Measurements from ENCODE around the gene CCDC171. TPM values are rescaled to one million over a fixed set of nuclear protein-coding genes. Genes with fewer than 3 reads are reported as not detected.

The CCDC171 gene
- total RNA-seq, 1 donor from 2014 or later, result 1.8 TPM

DNA sequence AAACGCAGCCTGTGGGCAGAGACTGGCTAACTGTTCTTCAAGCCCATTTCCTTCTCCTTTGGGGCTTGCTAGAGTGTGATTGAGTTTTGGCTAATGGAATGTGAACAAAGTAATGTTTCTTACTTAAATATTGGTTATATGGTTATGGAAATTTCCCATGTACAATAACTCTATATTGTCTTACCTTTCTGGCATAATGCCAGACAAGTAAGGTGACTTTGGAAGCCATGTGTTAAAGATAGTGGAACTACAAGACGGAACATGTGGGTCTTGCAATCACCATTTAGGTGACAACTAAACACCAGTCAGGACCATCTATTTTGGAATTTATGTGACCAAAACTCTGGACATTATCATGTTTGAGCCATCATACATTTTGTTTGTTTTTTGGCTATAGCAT lies 260.2 kb downstream of the CCDC171 start:
- Histone ChIP-seq H3K27me3 (ENCODE audit: low read depth) (no peaks in the 10 kb centered on the region), H3K4me1 (no peaks in the 10 kb centered on the region), H3K9me3 (replicated peaks) (peaks cover 32% of the 10 kb centered on the region), H3K4me3 (no peak overlapping the region), H3K27ac (replicated peaks) (no peak overlapping the region), H3K36me3 (no peaks in the 10 kb centered on the region)
- intact Hi-C loops (cut with micrococcal nuclease), result no loop called here
- DNase-seq, result no peak
- TF ChIP-seq, protein P1, sequence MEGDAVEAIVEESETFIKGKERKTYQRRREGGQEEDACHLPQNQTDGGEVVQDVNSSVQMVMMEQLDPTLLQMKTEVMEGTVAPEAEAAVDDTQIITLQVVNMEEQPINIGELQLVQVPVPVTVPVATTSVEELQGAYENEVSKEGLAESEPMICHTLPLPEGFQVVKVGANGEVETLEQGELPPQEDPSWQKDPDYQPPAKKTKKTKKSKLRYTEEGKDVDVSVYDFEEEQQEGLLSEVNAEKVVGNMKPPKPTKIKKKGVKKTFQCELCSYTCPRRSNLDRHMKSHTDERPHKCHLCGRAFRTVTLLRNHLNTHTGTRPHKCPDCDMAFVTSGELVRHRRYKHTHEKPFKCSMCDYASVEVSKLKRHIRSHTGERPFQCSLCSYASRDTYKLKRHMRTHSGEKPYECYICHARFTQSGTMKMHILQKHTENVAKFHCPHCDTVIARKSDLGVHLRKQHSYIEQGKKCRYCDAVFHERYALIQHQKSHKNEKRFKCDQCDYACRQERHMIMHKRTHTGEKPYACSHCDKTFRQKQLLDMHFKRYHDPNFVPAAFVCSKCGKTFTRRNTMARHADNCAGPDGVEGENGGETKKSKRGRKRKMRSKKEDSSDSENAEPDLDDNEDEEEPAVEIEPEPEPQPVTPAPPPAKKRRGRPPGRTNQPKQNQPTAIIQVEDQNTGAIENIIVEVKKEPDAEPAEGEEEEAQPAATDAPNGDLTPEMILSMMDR (IDR thresholded peaks at IDR 0.05; ENCODE audit: borderline replicate concordance), result no peak

DNA sequence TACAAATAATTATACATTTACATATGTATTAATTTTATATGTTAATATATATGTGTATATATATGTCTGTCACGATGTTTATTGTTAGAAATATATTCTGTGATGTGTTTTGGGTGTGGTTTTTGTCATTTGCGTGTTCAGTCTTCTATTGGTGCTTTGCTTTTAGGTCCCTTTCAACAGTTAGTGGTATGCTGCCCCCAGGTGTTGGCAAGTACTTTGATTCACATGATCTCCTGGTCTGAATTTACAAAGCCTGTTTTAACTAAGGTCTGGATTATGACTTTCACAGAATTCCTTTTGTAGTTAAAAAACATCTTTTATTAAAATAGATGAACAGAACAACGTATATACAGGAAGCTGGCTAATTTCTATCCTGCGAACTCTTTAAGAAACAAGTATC lies 271.5 kb downstream of the CCDC171 start:
- Histone ChIP-seq H3K36me3 (no peaks in the 10 kb centered on the region), H3K27ac (replicated peaks) (no peak overlapping the region), H3K4me3 (no peak overlapping the region), H3K4me1 (no peaks in the 10 kb centered on the region), H3K27me3 (ENCODE audit: low read depth) (no peaks in the 10 kb centered on the region), H3K9me3 (replicated peaks) (peaks cover 5% of the 10 kb centered on the region)
- no peak for DNase-seq
- intact Hi-C loops (cut with micrococcal nuclease), result no loop called here
- TF ChIP-seq, protein P1 (IDR thresholded peaks at IDR 0.05; ENCODE audit: borderline replicate concordance), result no peak

DNA sequence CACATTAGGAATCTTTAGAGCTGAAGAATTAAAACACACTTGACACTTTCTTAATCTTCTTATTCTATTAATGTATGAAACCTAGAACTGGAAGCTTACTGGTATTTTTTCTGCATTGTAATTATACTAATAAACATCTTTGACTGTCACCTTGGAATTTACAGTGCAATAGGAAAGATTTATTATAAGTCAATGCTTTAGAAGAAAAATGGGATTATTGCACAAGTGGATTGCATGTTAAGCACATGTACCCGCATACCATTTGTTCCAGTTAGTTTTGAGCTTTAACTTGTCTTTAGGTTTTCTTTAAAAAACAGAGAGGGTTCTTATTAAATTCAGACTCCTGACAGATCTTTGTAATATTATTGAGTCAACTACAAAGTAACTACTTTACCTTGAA lies 278.5 kb downstream of the CCDC171 start:
- Histone ChIP-seq H3K4me1 (no peaks in the 10 kb centered on the region), H3K4me3 (no peak overlapping the region), H3K27me3 (ENCODE audit: low read depth) (no peaks in the 10 kb centered on the region), H3K9me3 (replicated peaks) (no peaks in the 10 kb centered on the region), H3K27ac (replicated peaks) (no peak overlapping the region), H3K36me3 (no peaks in the 10 kb centered on the region)
- no peak for DNase-seq
- TF ChIP-seq, protein P1 (IDR thresholded peaks at IDR 0.05; ENCODE audit: borderline replicate concordance), result no peak
- intact Hi-C loops (cut with micrococcal nuclease), result no loop called here

DNA sequence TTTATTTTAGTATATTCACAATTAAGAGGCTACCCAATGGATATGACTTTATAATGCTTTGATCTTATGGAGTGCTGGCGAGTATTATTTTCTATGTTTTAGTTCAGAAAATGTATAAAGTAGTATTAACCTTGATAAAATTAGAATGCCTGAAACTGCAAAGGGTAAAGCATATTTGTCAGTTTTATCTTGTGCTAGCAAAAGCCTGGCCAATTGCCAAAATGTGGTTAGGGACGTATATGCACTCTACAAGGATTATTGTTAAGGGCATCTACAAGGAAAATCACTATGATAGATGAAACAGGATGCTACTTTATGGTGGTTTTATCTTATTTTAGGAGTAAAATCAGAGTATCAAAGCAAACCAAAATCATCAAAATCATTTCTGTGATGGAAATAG lies 281.7 kb downstream of the CCDC171 start:
- H3K4me3 ChIP-seq, result no peak overlapping the region

DNA sequence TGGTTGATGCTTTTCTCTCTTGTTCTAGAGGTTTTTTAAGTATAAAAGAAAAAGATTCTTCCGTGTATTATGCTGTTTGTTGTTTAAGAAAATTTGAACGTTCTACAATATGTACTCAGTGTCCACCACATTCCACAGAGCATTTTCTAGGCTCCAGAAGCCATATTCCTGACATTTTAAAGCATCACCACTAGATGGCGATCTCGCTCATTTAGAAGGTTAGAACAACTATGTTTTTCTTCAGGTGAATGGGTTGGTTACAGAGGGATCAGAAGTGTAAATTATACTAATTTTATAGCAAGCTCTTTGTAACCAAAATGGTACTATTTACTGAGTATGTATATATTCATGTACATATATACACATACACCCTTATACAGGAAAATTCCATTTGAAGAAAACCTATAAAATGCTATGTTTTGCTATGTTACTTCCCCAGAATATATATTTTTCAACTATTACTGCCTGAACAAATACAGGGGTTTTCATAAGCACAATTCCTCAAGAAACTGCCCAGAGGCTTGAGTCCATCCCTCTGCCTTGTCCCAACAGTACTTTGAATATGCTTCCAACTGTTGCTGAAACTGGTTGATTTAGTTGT lies 284.3 kb downstream of the CCDC171 start:
- intact Hi-C loops (cut with micrococcal nuclease), result no loop called here
- TF ChIP-seq, protein P1 (IDR thresholded peaks at IDR 0.05; ENCODE audit: borderline replicate concordance), result peak; percentile 75

More for the DNA sequence above, 281.7 kb downstream of the CCDC171 start:
- Histone ChIP-seq H3K27me3 (ENCODE audit: low read depth) (no peaks in the 10 kb centered on the region), H3K9me3 (replicated peaks) (no peaks in the 10 kb centered on the region), H3K27ac (replicated peaks) (no peak overlapping the region), H3K36me3 (no peaks in the 10 kb centered on the region), H3K4me1 (no peaks in the 10 kb centered on the region)
- no peak for DNase-seq
- intact Hi-C loops (cut with micrococcal nuclease), result no loop called here
- TF ChIP-seq, protein P1 (IDR thresholded peaks at IDR 0.05; ENCODE audit: borderline replicate concordance), result no peak

More for the DNA sequence above, 284.3 kb downstream of the CCDC171 start:
- Histone ChIP-seq H3K27ac (replicated peaks) (no peak overlapping the region), H3K4me1 (no peaks in the 10 kb centered on the region), H3K27me3 (ENCODE audit: low read depth) (no peaks in the 10 kb centered on the region), H3K4me3 (no peak overlapping the region), H3K36me3 (no peaks in the 10 kb centered on the region), H3K9me3 (replicated peaks) (no peaks in the 10 kb centered on the region)
- no peak for DNase-seq
